ENCODE data around the gene ACSS3.

ACSS3 gene

DNA sequence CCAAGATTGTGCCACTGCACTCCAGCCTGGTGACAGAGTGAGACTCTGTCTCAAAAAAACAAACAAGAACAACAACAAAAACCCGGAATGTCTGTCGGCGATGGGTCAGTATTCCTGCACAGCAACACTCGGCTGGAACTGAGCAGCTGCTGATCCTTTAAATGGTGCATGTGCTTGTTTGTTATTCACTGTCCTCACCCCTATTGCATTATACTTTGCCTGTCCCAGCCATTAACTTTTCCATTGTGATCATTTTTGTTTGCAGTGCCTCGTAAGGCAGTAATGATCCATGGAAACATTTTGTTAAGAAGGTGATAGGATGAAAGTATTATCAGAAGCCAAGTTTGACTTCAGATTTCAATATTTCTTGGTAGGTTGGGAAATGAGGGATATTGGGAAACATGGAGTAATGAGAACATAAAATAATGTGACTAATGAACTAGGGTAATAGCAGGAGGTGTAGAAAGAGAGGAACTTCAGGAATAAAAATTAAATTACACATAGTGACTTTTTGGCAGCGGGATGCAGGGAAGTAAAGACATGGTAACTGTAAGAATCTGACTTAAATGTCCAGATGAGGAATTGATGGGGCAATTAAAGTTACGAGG is 6.1 kb downstream of the ACSS3 start:
- no peak for DNase-seq (ENCODE audit: low spot score)
- in situ Hi-C loops (cut with MboI; ENCODE audit: low sequenced_read_pairs, unreplicated experiment) = no loop called here
- TF ChIP-seq CTCF (IDR thresholded peaks at IDR 0.05; ENCODE audit: borderline replicate concordance, control extremely low read depth, extremely low read depth, insufficient read depth, missing control alignments) = no peak

- no peak for DNase-seq (ENCODE audit: low spot score)
- TF ChIP-seq CTCF (IDR thresholded peaks at IDR 0.05; ENCODE audit: borderline replicate concordance, control extremely low read depth, extremely low read depth, insufficient read depth, missing control alignments) = no peak
- in situ Hi-C loops (cut with MboI; ENCODE audit: low sequenced_read_pairs, unreplicated experiment) = no loop called here
These were observed 7.0 kb downstream of the ACSS3 start for GRCh38 chr12:81084811-81085350.

DNA sequence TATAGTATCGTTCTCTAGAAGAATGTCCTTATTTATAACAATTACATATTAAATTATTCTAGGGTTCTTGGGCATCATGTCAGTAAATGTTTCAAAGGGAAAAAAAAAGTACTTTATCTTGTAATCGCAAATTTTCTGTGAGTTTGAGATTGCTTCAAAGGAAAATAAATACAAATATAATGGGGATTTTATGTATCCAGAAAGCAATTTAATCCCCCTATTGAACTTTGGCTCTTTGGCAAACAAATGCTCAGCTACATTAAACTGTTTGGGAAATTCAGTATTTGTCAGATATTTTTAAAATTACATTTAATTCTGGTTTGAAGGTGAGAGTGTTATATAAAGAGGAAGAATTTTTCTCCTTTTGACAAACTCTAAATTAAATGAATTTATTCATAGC is 8.0 kb downstream of the ACSS3 start:
- in situ Hi-C loops (cut with MboI; ENCODE audit: low sequenced_read_pairs, unreplicated experiment) = no loop called here

DNA sequence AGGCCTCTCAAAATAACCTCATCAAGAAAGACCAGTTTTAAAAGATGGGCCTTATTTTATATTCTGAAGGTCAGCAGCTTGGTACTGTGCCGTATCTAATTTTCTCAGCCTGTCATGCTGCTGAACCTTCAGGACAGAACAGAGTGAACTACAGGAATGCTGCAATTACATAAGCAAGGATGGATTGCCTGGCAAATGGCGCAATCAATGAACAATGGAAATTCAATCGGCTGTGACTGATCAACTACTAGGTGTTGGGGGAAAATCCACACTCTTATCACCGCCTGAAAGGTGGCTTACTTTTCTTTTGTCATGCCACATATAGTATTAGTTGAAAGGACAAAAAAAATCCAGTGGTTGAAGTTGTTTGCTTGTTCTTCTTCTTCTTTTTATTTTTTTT is 8.5 kb downstream of the ACSS3 start:
- in situ Hi-C loops (cut with MboI; ENCODE audit: low sequenced_read_pairs, unreplicated experiment) = no loop called here
- DNase-seq (ENCODE audit: low spot score) = no peak
- TF ChIP-seq CTCF (IDR thresholded peaks at IDR 0.05; ENCODE audit: borderline replicate concordance, control extremely low read depth, extremely low read depth, insufficient read depth, missing control alignments) = no peak

More for the DNA sequence above, 8.0 kb downstream of the ACSS3 start:
- TF ChIP-seq CTCF (IDR thresholded peaks at IDR 0.05; ENCODE audit: borderline replicate concordance, control extremely low read depth, extremely low read depth, insufficient read depth, missing control alignments) = no peak
- no peak for DNase-seq (ENCODE audit: low spot score)

DNA sequence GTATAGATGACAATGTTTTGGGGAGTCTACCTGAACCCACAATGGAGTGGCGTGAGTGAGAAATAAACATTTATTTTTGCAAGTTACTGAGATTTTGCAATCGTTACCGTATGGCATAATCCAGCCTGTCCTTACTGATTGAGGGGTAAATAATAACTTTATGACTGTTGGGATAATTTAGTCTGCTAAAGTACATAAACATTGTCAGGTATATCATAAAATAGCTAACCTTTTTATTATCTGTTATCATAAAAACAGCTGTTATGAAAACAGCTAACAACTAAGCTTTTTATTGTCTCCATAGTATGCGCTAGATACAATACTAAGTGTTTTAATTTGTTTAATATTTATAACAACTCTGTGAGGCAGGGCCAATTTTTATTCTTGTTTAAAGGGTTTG is 10.3 kb downstream of the ACSS3 start:
- DNase-seq (ENCODE audit: low spot score) = no peak
- in situ Hi-C loops (cut with MboI; ENCODE audit: low sequenced_read_pairs, unreplicated experiment) = no loop called here
- no peak for TF ChIP-seq CTCF (IDR thresholded peaks at IDR 0.05; ENCODE audit: borderline replicate concordance, control extremely low read depth, extremely low read depth, insufficient read depth, missing control alignments)

GRCh38 chr12:81089412-81089811 is 11.5 kb downstream of the ACSS3 start:
- DNase-seq (ENCODE audit: low spot score) = no peak
- in situ Hi-C loops (cut with MboI; ENCODE audit: low sequenced_read_pairs, unreplicated experiment) = no loop called here

More at GRCh38 chr12:81089412-81089811, 11.5 kb downstream of the ACSS3 start:
- TF ChIP-seq CTCF (IDR thresholded peaks at IDR 0.05; ENCODE audit: borderline replicate concordance, control extremely low read depth, extremely low read depth, insufficient read depth, missing control alignments) = no peak
